IMR-90 (cell line): ENCODE measurements around the gene PTPRK.

Experiments
- BHLHE40 ChIP-seq: fragments of 150-350 bp; IDR thresholded peaks from 2 replicates; pipeline ENCODE4 v1.6.1; 2016; ENCODE audit warnings: mild to moderate bottlenecking, low read depth, low read length
- CEBPB ChIP-seq: IDR thresholded peaks from 2 replicates; pipeline ENCODE4 v1.6.1; 2012; ENCODE audit warnings: low read depth, low read length, improper control_type of control experiment
- CHD1 ChIP-seq: IDR thresholded peaks from 2 replicates; pipeline ENCODE4 v1.6.1; 2012; ENCODE audit warnings: low read depth, low read length, improper control_type of control experiment
- MAZ ChIP-seq: IDR thresholded peaks from 2 replicates; pipeline ENCODE4 v1.6.1; 2012; ENCODE audit warnings: low read depth, mild to moderate bottlenecking, low read length, improper control_type of control experiment, moderate library complexity, borderline replicate concordance
- NFE2L2 ChIP-seq: fragments of 150-350 bp; IDR thresholded peaks from 2 replicates; pipeline ENCODE4 v1.6.1; 2016; ENCODE audit warnings: low read depth, mild to moderate bottlenecking, low read length
- POLR2A ChIP-seq: IDR thresholded peaks from 2 replicates; pipeline ENCODE4 v1.6.1; 2012; ENCODE audit warnings: mild to moderate bottlenecking, low read depth, low read length
- RAD21 ChIP-seq: IDR thresholded peaks from 2 replicates; pipeline ENCODE4 v1.6.1; 2012; ENCODE audit warnings: low read length, improper control_type of control experiment
- TF ChIP-seq, protein P1 (sequence below): fragments of 150-350 bp; IDR thresholded peaks from 2 replicates; pipeline ENCODE4 v1.6.1; 2017; ENCODE audit warnings: mild to moderate bottlenecking, antibody characterized with exemption, low read length, low read depth
- TF ChIP-seq, protein P2 (sequence below): conservative IDR thresholded peaks from 2 replicates; pipeline ENCODE4 v1.5.1; 2012; ENCODE audit warnings: mild to moderate bottlenecking, low read depth, low read length, improper control_type of control experiment

DNA sequence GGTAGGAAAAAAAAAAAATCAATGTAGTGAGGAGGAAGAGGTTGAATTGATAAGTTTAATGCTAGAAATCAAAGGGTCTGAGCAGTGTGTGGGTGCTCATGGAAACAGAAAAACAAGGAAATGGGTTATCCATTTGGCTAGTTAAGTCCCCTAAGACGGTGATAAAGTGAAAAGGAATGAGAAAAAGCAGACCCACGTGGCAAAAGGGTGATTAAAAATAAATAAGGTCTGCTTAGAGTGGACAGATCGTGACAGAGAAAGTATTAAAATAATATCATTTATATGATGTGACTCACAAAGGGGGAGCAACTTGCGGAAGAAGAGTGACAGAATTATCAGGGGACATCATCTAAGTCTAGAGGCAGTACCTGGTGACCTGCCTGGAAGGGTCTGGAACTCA lies 367.8 kb downstream of the PTPRK start:
- TF ChIP-seq, protein P1, sequence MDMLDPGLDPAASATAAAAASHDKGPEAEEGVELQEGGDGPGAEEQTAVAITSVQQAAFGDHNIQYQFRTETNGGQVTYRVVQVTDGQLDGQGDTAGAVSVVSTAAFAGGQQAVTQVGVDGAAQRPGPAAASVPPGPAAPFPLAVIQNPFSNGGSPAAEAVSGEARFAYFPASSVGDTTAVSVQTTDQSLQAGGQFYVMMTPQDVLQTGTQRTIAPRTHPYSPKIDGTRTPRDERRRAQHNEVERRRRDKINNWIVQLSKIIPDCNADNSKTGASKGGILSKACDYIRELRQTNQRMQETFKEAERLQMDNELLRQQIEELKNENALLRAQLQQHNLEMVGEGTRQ: no peak
- TF ChIP-seq NFE2L2 (no peak), CEBPB (no peak), CHD1 (no peak), POLR2A (no peak), MAZ (no peak), RAD21 (no peak), BHLHE40 (no peak)
- TF ChIP-seq, protein P2, sequence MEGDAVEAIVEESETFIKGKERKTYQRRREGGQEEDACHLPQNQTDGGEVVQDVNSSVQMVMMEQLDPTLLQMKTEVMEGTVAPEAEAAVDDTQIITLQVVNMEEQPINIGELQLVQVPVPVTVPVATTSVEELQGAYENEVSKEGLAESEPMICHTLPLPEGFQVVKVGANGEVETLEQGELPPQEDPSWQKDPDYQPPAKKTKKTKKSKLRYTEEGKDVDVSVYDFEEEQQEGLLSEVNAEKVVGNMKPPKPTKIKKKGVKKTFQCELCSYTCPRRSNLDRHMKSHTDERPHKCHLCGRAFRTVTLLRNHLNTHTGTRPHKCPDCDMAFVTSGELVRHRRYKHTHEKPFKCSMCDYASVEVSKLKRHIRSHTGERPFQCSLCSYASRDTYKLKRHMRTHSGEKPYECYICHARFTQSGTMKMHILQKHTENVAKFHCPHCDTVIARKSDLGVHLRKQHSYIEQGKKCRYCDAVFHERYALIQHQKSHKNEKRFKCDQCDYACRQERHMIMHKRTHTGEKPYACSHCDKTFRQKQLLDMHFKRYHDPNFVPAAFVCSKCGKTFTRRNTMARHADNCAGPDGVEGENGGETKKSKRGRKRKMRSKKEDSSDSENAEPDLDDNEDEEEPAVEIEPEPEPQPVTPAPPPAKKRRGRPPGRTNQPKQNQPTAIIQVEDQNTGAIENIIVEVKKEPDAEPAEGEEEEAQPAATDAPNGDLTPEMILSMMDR: no peak
